GM19452 (cell line): Measurements from ENCODE around the gene PGLYRP4.

Source experiments
- ATAC-seq: cut with Tn5 transposase; IDR thresholded peaks from one replicate; pipeline ENCODE4 v1.9.1; 2021; ENCODE audit not compliant: unreplicated experiment

Gene PGLYRP4

GRCh38 chr1:153379591-153379990, 30.9 kb upstream of the PGLYRP4 start:
- ATAC-seq = no peak

- ATAC-seq = no peak
Observed at GRCh38 chr1:153375511-153375910, 26.9 kb upstream of the PGLYRP4 start, which contains the start of gene S100A12. Gene S100A12 (minus strand): TSS chr1:153375621. CDS start chr1:153374592, 1,029 bp downstream.

GRCh38 chr1:153374071-153374470, 25.4 kb upstream of the PGLYRP4 start:
- ATAC-seq = no peak

GRCh38 chr1:153372571-153372970, 23.9 kb upstream of the PGLYRP4 start:
- no peak for ATAC-seq

- ATAC-seq = no peak
Observed at GRCh38 chr1:153371231-153371630, 22.6 kb upstream of the PGLYRP4 start.

- no peak for ATAC-seq
Observed at GRCh38 chr1:153370146-153370545, 21.5 kb upstream of the PGLYRP4 start.

- ATAC-seq = no peak
Observed at GRCh38 chr1:153368495-153368894, 19.9 kb upstream of the PGLYRP4 start.

- no peak for ATAC-seq
Observed at GRCh38 chr1:153367090-153367489, 18.4 kb upstream of the PGLYRP4 start.

- ATAC-seq = no peak
Observed at GRCh38 chr1:153366261-153366660, 17.6 kb upstream of the PGLYRP4 start.

- no peak for ATAC-seq
Observed at GRCh38 chr1:153365696-153366095, 17.1 kb upstream of the PGLYRP4 start.

- ATAC-seq = no peak
Observed at GRCh38 chr1:153364766-153365666, 16.4 kb upstream of the PGLYRP4 start.

GRCh38 chr1:153364156-153364555, 15.5 kb upstream of the PGLYRP4 start:
- ATAC-seq = no peak

GRCh38 chr1:153363641-153364040, 15.0 kb upstream of the PGLYRP4 start:
- ATAC-seq = no peak

GRCh38 chr1:153362187-153362775, 13.6 kb upstream of the PGLYRP4 start:
- ATAC-seq = no peak

GRCh38 chr1:153361480-153362109, 13.0 kb upstream of the PGLYRP4 start:
- no peak for ATAC-seq

GRCh38 chr1:153360592-153361479, 12.2 kb upstream of the PGLYRP4 start:
- no peak for ATAC-seq

- ATAC-seq = no peak
Observed at GRCh38 chr1:153360190-153360589, 11.5 kb upstream of the PGLYRP4 start.

GRCh38 chr1:153359241-153359640, 10.6 kb upstream of the PGLYRP4 start:
- no peak for ATAC-seq

GRCh38 chr1:153358691-153358975, 10.0 kb upstream of the PGLYRP4 start:
- no peak for ATAC-seq

- no peak for ATAC-seq
Observed at GRCh38 chr1:153357853-153358690, 9.4 kb upstream of the PGLYRP4 start, which contains the start of gene S100A9. Gene S100A9 (plus strand): TSS chr1:153357854. CDS start chr1:153358284, 430 bp downstream.
